ENCODE results near the gene ASAP3. TPM values are rescaled to one million over a fixed set of nuclear protein-coding genes. Genes with fewer than 3 reads are reported as not detected.

The ASAP3 gene
- total and polyA plus RNA-seq, 2 of the 4 experiments (the other 2 are of a cell fraction) = 18.6 to 18.8 TPM

- TF ChIP-seq CEBPB (IDR thresholded peaks at IDR 0.05; ENCODE audit: low read depth, low read length) = no peak
Observed at GRCh38 chr1:23392125-23392855, 91.7 kb downstream of the ASAP3 start (continued).

DNA sequence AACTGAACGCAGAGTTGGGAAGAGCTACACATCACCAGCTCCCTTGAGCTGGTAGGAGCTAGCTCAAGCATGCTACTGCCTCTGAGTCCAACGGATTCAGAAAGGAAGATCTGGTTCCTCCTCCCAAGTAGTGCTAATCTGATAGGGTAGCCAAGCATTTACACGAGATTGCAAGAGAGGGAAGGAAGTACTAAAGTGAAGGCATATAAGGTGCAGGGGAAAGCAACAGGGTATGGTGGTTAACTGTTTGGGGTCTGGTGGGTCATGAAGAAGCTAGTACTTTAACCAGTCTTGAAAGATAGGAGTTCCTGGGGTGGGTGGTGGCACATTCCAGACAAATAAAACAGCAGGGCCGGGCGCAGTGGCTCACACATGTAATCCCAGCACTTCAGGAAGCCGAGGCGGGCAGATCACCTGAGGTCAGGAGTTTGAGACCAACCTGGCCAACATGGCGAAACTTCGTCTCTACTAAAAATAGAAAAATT, 94.1 kb downstream of the ASAP3 start:
- Histone ChIP-seq H3K4ac (ENCODE audit: low read depth, low read length) (no peak overlapping the region), H3K9me3 (ENCODE audit: control insufficient read depth, insufficient read depth, low read length) (no peaks in the 10 kb centered on the region), H4K8ac (ENCODE audit: low read depth in 2 of 2, low read length in 2 of 2) (no peak overlapping the region), H3K4me2 (ENCODE audit: low read depth, low read length) (no peak overlapping the region), H3K4me3 (ENCODE audit: insufficient read depth, low read depth, low read length) (no peak overlapping the region), H3K9me1 (ENCODE audit: insufficient read depth, low read length) (peaks cover 25% of the 10 kb centered on the region), H3K14ac (replicated peaks; ENCODE audit: low read depth, low read length) (no peak overlapping the region), H3K23ac (ENCODE audit: low read depth, low read length) (no peak overlapping the region), H3K79me1 (ENCODE audit: low read depth in 1 of 2, low read length in 2 of 2) (peaks cover 0 to 12% of the 10 kb centered on the region in 2 experiments; a peak in 2 of 4 replicates), H3K56ac (ENCODE audit: extremely low read depth, insufficient read depth, low read length) (no peak overlapping the region), H2AK5ac (ENCODE audit: low read depth, low read length) (no peak overlapping the region), H3K9ac (ENCODE audit: low read depth, low read length) (no peak overlapping the region), H2AFZ (replicated peaks; ENCODE audit: low read length, poor library complexity) (no peak overlapping the region), H2BK20ac (ENCODE audit: low read depth, low read length) (no peak overlapping the region), H3K36me3 (ENCODE audit: control insufficient read depth, insufficient read depth, low read length) (no peaks in the 10 kb centered on the region), H2BK120ac (ENCODE audit: low read depth, low read length) (no peak overlapping the region), H4K20me1 (ENCODE audit: insufficient read depth, low read length) (0 out of 2 replicates have a peak, but pooled peaks cover 7% of the 10 kb centered on the region), H3K27ac (ENCODE audit: insufficient read depth, low read length) (no peak overlapping the region), H3K4me1 (ENCODE audit: control insufficient read depth, insufficient read depth, low read length) (peaks cover 18% of the 10 kb centered on the region), H2BK15ac (ENCODE audit: low read depth, low read length) (no peak overlapping the region), H3K27me3 (ENCODE audit: control insufficient read depth, insufficient read depth, low read length) (no peaks in the 10 kb centered on the region), H2BK5ac (ENCODE audit: low read depth, low read length, poor library complexity, severe bottlenecking) (no peak overlapping the region), H2AK9ac (replicated peaks; ENCODE audit: low read depth, low read length, poor library complexity) (no peak overlapping the region), H3K18ac (ENCODE audit: low read depth, low read length) (no peak overlapping the region), H4K91ac (ENCODE audit: insufficient read depth, low read depth, low read length) (no peak overlapping the region), H4K5ac (ENCODE audit: low read depth, low read length) (no peak overlapping the region)
- intact Hi-C loops (cut with micrococcal nuclease) = no loop called here
- dilution Hi-C loops (cut with HindIII; ENCODE audit: low sequenced_read_pairs, unreplicated experiment) = no loop called here
- DNase-seq (no peak), ATAC-seq (ENCODE audit: low read depth) (no peak)
- WGBS, 2 experiments (ENCODE audit: extremely low coverage in 2 of 2, insufficient read length in 1 of 2) = 78% methylated on average over 9 of the region's 9 CpGs; no CpG with 5 or more reads in 1 of the 2 experiments
- in situ Hi-C loops (cut with MboI; ENCODE audit: low sequenced_read_pairs) = no loop called here
- TF ChIP-seq CEBPB (IDR thresholded peaks at IDR 0.05; ENCODE audit: low read depth, low read length) (no peak), MAZ (IDR thresholded peaks at IDR 0.05; ENCODE audit: borderline replicate concordance, low read depth, low read length) (no peak), RFX5 (IDR thresholded peaks at IDR 0.05; ENCODE audit: low read depth, low read length) (no peak), FOS (IDR thresholded peaks at IDR 0.05; ENCODE audit: low read depth, low read length) (no peak), MXI1 (IDR thresholded peaks at IDR 0.05; ENCODE audit: borderline replicate concordance, low read depth, low read length) (no peak)
- TF ChIP-seq, protein P1, sequence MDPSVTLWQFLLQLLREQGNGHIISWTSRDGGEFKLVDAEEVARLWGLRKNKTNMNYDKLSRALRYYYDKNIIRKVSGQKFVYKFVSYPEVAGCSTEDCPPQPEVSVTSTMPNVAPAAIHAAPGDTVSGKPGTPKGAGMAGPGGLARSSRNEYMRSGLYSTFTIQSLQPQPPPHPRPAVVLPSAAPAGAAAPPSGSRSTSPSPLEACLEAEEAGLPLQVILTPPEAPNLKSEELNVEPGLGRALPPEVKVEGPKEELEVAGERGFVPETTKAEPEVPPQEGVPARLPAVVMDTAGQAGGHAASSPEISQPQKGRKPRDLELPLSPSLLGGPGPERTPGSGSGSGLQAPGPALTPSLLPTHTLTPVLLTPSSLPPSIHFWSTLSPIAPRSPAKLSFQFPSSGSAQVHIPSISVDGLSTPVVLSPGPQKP (IDR thresholded peaks at IDR 0.05; ENCODE audit: borderline replicate concordance, low read depth, low read length) = no peak
- ChIA-PET CTCF (interaction anchor here (1.5 kb wide), 1 partner anchor 14 kb away, joined by 5 read pairs; no protein-coding TSS in a partner anchor), POLR2A (ENCODE audit: unreplicated experiment) (interaction anchor here (0.6 kb wide), 1 partner anchor 11 kb away, joined by 5 read pairs; no protein-coding TSS in a partner anchor)
- BruUV-seq (replicated peaks) = no TSS peak
